Measurements from ENCODE around the gene IQGAP2. TPM values are rescaled to one million over a fixed set of nuclear protein-coding genes. Genes with fewer than 3 reads are reported as not detected.
A peak's percentile ranks its signal among the peaks of the same experiment; 100 is the strongest.

Gene IQGAP2
- total RNA-seq, 4 donors from 2014 or later = 3.5 to 18.5 (median 13.7) TPM

- 93 to 94% methylated on average over 6 of the region's 6 CpGs for WGBS, 2 donors
- no peak overlapping the region for H3K4me3 ChIP-seq (ENCODE audit: low read depth, poor library complexity, severe bottlenecking)
- TF ChIP-seq CTCF (IDR thresholded peaks at IDR 0.05) = no peak
- no peak for TF ChIP-seq POLR2A (IDR thresholded peaks at IDR 0.05)
- DNase-seq (ENCODE audit: low spot score in 2 of 2) = peak in 1 of 2 donors; percentile 69
- intact Hi-C loops (cut with DNase I; ENCODE audit: low total_unique reads) = no loop called here
Measured at GRCh38 chr5:76488969-76489368, 85.9 kb downstream of the IQGAP2 start.

DNA sequence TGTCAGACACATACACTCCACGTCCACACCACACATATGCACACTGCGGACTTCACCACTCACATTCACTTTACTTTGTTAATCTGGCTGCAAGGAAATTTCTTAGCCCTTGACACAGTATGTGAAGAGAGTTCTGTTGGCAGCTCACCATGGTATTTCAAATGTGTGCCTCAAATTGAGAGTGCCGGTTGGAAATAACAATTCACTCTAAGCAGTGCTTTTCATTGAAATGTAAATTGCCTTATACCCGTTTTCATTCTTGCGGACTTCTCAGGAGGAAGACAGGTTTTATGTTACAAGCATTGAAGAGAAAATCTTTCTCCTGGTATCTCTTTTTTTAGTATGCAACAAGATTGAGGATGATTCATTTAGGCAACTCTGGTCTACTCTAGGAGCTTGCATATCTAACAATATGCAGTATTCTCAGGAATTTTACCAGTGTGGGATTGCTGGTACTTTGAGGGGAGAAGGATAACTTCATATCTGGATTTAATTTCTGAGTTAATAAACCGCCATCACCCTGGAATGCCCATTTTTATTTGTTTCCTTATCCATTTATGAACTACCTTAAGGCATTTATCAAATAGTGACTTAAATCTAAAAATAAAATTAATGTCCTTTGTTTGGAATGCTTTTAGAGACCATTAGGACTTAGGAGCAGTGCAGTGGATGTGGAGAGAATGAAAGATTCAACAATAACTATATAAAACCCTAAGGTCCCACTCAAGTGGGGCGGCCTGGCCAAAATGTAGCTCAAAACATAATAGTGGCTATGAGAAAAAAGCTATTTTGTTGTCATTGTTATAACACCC is 87.0 kb downstream of the IQGAP2 start:
- peak in 1 of 2 donors; percentile 26 for DNase-seq (ENCODE audit: low spot score in 2 of 2)
- intact Hi-C loops (cut with DNase I; ENCODE audit: low total_unique reads) = no loop called here
- WGBS, 2 donors = 86% methylated on average over 7 of the region's 7 CpGs
- H3K4me3 ChIP-seq (ENCODE audit: low read depth, poor library complexity, severe bottlenecking) = no peak overlapping the region
- TF ChIP-seq CTCF (IDR thresholded peaks at IDR 0.05) (no peak), POLR2A (IDR thresholded peaks at IDR 0.05) (no peak)

GRCh38 chr5:76490960-76491359 is 87.9 kb downstream of the IQGAP2 start:
- intact Hi-C loops (cut with DNase I; ENCODE audit: low total_unique reads) = no loop called here
- H3K4me3 ChIP-seq (ENCODE audit: low read depth, poor library complexity, severe bottlenecking) = no peak overlapping the region
- TF ChIP-seq CTCF (IDR thresholded peaks at IDR 0.05) (no peak), POLR2A (IDR thresholded peaks at IDR 0.05) (no peak)
- DNase-seq (ENCODE audit: low spot score in 2 of 2) = no peak

GRCh38 chr5:76492819-76493189 is 89.7 kb downstream of the IQGAP2 start:
- DNase-seq (ENCODE audit: low spot score in 2 of 2) = no peak
- TF ChIP-seq CTCF (IDR thresholded peaks at IDR 0.05) (no peak), POLR2A (IDR thresholded peaks at IDR 0.05) (no peak)
- intact Hi-C loops (cut with DNase I; ENCODE audit: low total_unique reads) = no loop called here
- H3K4me3 ChIP-seq (ENCODE audit: low read depth, poor library complexity, severe bottlenecking) = no peak overlapping the region
- 84 to 88% methylated on average over 6 of the region's 6 CpGs for WGBS, 2 donors

DNA sequence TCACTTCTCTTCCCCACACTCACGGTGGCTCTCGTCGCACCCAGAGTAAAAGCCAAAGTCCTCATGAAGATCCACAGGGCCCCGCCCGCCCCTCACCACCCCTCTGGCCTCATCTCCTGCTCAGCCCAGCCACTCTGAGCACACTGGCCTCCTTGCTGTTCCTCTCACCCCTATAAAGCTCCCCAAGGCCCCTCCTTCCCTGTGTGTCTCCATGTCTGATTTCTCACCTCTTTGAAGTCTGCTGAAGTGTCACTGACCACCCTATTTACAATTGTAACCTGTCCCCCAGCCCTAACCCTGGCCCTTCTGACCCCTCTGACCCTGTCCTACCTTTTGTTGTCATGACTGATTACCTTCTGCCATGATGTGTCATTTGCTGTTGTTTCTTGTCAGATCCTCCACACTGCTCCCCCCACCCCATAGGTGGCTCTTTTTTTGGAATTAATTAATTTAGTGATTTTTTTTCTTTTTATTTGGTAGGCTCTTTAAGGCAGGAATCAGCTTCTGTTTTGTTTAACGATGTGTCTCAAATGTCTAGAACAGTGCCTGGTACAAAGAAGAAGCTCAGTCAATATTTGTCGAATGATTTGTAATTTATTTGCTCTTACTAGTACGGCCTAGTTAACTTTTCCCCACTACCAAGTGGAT is 90.2 kb downstream of the IQGAP2 start:
- no peak overlapping the region for H3K4me3 ChIP-seq (ENCODE audit: low read depth, poor library complexity, severe bottlenecking)
- DNase-seq (ENCODE audit: low spot score in 2 of 2) = peak in 1 of 2 donors; percentile 14
- TF ChIP-seq POLR2A (IDR thresholded peaks at IDR 0.05) (no peak), CTCF (IDR thresholded peaks at IDR 0.05) (no peak)
- 92% methylated on average over 8 of the region's 8 CpGs for WGBS, 2 donors
- intact Hi-C loops (cut with DNase I; ENCODE audit: low total_unique reads) = no loop called here
